Left hindlimb (tissue), 1 donor: ENCODE results near the gene EVPL.
"Not testable (repeated sequence)": the region's sequence is repeated elsewhere in the genome, so short reads cannot be mapped to it uniquely, and the experiment has no call there.

Source experiments
- DNase-seq: peaks from one replicate; pipeline ENCODE4 v3.0.0-alpha.2; 2018

EVPL gene

GRCh38 chr17:76046064-76046463 lies 19.0 kb upstream of the EVPL start:
- no peak for DNase-seq

GRCh38 chr17:76044475-76045007 lies 17.4 kb upstream of the EVPL start:
- DNase-seq: not testable (repeated sequence)

- DNase-seq: not testable (repeated sequence)
Observed at GRCh38 chr17:76042868-76043267, 15.8 kb upstream of the EVPL start.

- DNase-seq: no peak
Observed at GRCh38 chr17:76040376-76040775, 13.3 kb upstream of the EVPL start.

GRCh38 chr17:76039121-76039520 lies 12.0 kb upstream of the EVPL start:
- DNase-seq: no peak

GRCh38 chr17:76038050-76038449 lies 10.9 kb upstream of the EVPL start:
- no peak for DNase-seq

GRCh38 chr17:76036497-76037261 lies 9.6 kb upstream of the EVPL start:
- DNase-seq: no peak

- DNase-seq: no peak
Observed at GRCh38 chr17:76034428-76035350, 7.6 kb upstream of the EVPL start.

GRCh38 chr17:76033139-76033538 lies 6.0 kb upstream of the EVPL start:
- no peak for DNase-seq

GRCh38 chr17:76032780-76033108 lies 5.6 kb upstream of the EVPL start:
- no peak for DNase-seq

GRCh38 chr17:76032073-76032779 lies 5.1 kb upstream of the EVPL start:
- no peak for DNase-seq

GRCh38 chr17:76026714-76027158 lies 370 bp downstream of the EVPL start:
- no peak for DNase-seq

GRCh38 chr17:76025294-76025693 lies 1.8 kb downstream of the EVPL start:
- DNase-seq: no peak

- no peak for DNase-seq
Observed at GRCh38 chr17:76024353-76024752, 2.8 kb downstream of the EVPL start.

- DNase-seq: no peak
Observed at GRCh38 chr17:76023900-76024237, 3.2 kb downstream of the EVPL start.

- DNase-seq: no peak
Observed at GRCh38 chr17:76022973-76023899, 3.9 kb downstream of the EVPL start.

- DNase-seq: no peak
Observed at GRCh38 chr17:76022285-76022684, 4.8 kb downstream of the EVPL start.

GRCh38 chr17:76019833-76020467 lies 7.2 kb downstream of the EVPL start:
- no peak for DNase-seq

GRCh38 chr17:76018801-76019200 lies 8.3 kb downstream of the EVPL start:
- peak; percentile 20 for DNase-seq

GRCh38 chr17:76018340-76018680 lies 8.8 kb downstream of the EVPL start:
- no peak for DNase-seq

- DNase-seq: peak; percentile 26
Observed at GRCh38 chr17:76017481-76018339, 9.4 kb downstream of the EVPL start.
